HG02840 (cell line): ENCODE measurements around the gene AQP5.
"Not testable (repeated sequence)": the region's sequence is repeated elsewhere in the genome, so short reads cannot be mapped to it uniquely, and the experiment has no call there.

Experiments used
- ATAC-seq: cut with Tn5 transposase; IDR thresholded peaks from one replicate; pipeline ENCODE4 v1.9.1; 2021; ENCODE audit warnings: mild to moderate bottlenecking, moderate library complexity, moderate number of reproducible peaks; ENCODE audit not compliant: unreplicated experiment, low FRiP score

The AQP5 gene

GRCh38 chr12:49976557-49976956 is 14.9 kb downstream of the AQP5 start:
- ATAC-seq = no peak

GRCh38 chr12:49978125-49978524 is 16.5 kb downstream of the AQP5 start:
- no peak for ATAC-seq

GRCh38 chr12:49979016-49979586 is 17.4 kb downstream of the AQP5 start:
- ATAC-seq = no peak

DNA sequence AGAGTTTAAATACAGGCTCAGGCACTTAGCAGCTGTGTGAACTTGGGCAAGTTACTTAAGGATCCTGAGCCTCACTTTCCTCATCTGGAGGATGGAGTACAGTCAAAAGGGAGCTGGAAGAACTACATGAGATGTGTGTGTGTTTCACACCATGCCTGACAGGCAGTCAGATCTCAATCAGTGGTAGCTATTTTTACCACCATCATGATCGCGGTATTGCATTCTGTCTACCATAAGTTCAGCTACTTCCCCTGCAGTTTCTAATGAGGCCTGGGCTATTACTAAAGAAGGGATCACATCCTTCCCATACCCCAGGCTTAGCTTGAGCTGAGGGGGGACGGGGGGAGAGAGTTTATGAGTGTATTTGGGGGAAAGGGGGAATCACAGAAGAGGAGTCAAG is 18.1 kb downstream of the AQP5 start:
- ATAC-seq = no peak

DNA sequence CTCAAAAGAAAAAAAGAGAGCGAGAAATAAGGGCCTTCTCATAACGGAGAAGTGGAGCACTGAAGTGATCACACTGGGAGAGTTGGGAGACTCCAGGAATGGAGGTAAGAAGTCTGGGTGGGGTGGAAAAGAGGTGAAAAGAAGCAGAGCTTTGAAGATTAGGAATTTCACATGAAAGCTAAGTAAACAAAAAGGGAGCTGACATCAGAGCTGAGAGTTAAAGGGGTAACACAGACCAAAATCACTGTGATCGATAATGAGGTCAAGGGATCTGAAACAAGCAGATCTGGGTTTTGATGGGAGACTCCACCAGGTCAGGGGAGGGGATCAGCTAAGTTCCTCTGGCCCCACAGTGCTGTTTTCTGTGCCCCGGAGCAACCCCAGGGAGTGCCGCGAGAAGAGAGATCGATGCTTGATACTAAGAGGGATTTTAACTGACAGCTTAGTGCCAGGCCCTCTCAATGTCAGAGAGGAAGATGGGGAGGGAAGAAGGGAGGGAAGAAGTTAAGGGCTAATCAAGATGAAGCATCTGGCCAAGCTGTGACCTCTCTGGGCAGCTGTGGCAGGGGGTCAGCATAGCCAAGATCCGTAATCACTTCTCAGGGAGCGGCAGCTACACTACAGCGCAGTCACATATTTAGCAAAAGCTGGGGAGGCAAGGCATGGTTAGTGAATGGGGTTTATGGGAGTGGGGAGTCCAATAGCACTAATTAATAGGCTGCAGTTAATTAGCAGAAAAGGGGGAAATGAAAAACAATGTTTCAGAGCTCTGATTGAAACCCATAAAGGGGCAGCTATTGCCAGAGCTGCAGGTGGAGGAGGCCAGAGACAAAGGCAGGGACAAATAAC is 19.1 kb downstream of the AQP5 start:
- no peak for ATAC-seq

GRCh38 chr12:49982246-49983087 is 20.8 kb downstream of the AQP5 start:
- ATAC-seq = no peak

GRCh38 chr12:49983892-49984291 is 22.2 kb downstream of the AQP5 start:
- no peak for ATAC-seq

DNA sequence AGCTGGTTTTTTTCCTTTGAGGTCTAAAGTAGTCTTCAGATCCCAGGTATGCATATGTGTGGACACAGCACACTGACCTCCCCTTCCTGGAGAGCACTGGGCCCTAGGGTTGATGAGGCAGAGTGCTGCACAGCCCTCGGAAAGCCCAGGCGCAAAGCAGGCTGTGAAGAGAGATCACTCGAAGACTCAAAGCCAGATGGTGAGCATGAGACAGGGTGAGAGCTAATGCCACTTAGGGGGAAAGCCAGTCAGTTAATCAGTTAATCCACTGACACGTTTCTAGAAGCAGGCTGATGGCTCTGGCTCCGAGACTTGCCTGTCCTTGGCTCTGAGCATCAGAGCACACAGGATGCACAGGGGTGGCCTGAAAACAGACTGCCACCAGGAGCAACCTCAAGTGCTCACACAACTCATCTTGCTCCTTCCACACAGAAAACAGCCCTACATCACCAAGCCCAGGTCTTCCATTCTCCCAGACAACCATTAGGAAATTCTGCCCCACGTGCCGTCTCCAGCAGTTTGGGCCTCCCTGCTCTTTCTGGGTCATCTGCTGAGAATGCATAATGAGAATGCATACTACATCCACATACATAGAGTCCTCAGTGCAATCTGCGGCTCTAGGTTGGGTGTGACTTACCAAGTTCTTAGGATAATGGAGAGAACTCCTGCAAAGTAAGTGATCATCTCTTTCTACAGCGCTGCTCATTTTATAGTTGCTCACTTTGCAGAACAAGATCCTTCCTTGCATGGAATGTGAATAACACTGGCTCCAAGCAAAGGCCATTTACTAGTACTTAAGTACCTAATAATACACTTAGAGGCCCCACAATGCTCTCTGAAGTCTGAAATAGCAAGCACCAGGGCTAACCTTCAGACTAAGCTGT is 23.0 kb downstream of the AQP5 start:
- no peak for ATAC-seq

DNA sequence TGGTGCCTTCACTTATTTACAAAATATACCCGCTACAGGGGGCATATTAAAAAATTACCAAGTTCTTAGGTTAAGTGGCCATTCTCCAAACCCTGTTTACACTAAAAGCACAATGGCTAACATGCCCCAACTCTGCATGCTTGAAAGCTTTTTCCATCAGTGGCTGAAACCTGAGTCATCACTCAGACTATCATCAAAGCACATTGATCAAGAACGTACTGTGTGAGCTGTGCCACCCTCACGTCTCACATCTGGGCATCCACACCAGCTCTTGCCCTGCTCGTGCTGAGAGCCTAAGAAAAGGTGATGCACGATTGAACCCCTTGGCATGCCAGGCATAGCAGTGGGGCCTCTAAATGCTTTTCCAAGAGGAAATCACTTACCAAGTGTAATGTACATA is 24.3 kb downstream of the AQP5 start:
- ATAC-seq = no peak

- not testable (repeated sequence) for ATAC-seq
Measured at GRCh38 chr12:49986476-49986875, 24.8 kb downstream of the AQP5 start.

GRCh38 chr12:49987625-49988303 is 26.1 kb downstream of the AQP5 start:
- no peak for ATAC-seq

DNA sequence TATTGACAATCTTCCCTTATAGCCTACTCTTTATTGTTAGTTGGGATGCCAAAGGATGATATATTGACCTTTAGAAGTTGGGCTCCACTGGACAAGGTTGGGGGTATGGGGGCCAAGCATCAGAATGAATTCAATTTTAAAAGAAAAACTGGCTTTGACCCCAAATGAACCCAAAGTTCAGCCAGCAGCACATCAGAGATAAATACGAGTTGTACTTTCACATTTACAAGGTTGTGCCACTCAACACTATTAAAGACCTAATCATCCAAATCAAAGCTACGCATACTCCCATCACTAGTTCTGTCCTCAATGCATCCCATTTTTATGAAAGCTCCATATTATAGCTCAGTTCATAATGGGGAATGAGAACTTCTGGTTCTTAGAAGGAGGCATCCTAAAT is 27.7 kb downstream of the AQP5 start:
- not testable (repeated sequence) for ATAC-seq

DNA sequence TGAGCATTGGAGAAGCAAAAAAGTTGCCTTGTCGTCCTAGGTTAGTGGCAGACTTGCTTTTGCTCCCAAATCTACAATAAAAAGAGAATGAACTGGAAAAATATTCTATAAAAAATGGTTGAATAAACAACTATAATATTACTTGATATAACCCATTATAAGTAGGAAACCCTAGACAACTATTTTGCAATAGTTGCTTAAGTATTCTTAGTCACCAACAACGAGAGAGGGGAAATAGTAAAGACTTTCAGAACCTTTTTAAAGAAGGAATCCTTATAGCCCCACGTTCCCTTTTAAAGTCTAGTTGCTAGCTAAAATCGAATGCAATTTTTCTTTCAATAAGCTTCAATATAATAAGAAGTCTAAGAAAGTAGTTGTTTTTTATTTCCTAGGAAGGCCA is 28.6 kb downstream of the AQP5 start:
- ATAC-seq = no peak

- no peak for ATAC-seq
Measured at GRCh38 chr12:49998453-49998852, 36.8 kb downstream of the AQP5 start.

GRCh38 chr12:50003595-50003994 is 41.9 kb downstream of the AQP5 start:
- ATAC-seq = no peak

- ATAC-seq = no peak
Measured at GRCh38 chr12:50004696-50005095, 43.0 kb downstream of the AQP5 start.

GRCh38 chr12:50005175-50005574 is 43.5 kb downstream of the AQP5 start:
- no peak for ATAC-seq

DNA sequence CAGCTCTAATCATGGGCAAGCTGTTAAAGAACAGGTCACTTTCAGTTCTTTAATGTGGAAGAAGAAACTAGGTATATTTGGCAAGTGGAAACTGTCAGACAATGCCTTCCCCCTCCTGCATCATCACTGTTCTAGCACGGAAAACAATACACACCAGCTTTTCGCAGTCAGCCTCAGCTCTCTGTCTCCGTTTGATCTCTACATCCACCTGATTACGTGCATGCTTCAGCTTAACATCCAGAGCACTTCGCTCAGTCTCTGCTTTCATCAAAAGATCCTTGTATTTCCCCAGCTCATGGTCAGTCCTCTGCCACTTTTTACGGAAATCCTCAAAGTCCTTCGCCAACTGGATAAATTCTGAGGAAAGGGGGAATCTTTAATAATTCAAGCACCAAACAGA is 44.6 kb downstream of the AQP5 start:
- no peak for ATAC-seq

DNA sequence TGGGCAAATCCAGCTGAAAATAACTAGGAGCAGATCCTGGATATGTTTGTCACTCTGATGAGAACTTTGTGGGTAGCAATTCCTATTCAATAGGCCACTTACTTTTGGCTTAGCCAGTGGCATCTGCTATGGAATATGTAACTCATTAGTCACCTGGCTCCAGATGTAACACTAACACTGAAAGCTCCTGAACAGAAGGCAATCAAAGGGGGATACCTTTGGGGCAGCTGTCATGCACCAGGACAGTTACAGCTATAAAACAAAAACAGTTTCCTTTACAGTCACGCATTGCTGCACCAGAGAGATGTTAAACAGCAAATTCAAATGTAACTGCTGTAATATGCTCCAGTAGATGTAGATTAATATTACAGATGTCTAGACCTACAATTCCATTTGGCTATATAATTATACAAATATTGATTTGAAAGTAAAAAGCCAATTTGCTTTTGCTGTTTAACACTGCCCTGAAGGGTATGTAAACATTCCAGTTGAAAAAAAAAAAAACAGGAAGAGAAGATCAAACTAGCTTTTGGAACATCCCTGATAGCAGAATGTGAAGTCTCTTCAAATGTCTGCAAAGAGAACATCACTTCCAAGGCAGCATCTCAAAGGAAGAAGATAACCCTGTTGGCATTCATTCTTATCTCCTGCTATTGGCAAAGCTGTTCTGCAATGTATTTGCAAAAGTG is 45.2 kb downstream of the AQP5 start:
- no peak for ATAC-seq
